Muscle layer of colon (tissue), 2 donors: ENCODE data around the gene CRAMP1.

Experiments
- H3K27ac ChIP-seq: one replicate; pipeline ENCODE4 v1.7.0; 2013; ENCODE audit warnings: low read depth, mild to moderate bottlenecking, low read length, moderate library complexity
- H3K27me3 ChIP-seq, 2 donors: one replicate each; pipeline ENCODE4 v1.7.0; 2013; ENCODE audit warnings: low read length in 2 of 2, mild to moderate bottlenecking in 2 of 2; ENCODE audit not compliant: insufficient read depth in 2 of 2, control insufficient read depth in 1 of 2
- H3K36me3 ChIP-seq: one replicate; pipeline ENCODE4 v1.7.0; 2013; ENCODE audit warnings: mild to moderate bottlenecking, low read length; ENCODE audit not compliant: insufficient read depth
- H3K4me1 ChIP-seq: one replicate; pipeline ENCODE4 v1.7.0; 2013; ENCODE audit warnings: mild to moderate bottlenecking, low read length; ENCODE audit not compliant: insufficient read depth
- H3K4me3 ChIP-seq, 2 donors: one replicate each; pipeline ENCODE4 v1.7.0; 2013; ENCODE audit warnings: low read length in 2 of 2, low read depth in 1 of 2, mild to moderate bottlenecking in 1 of 2, moderate library complexity in 1 of 2
- H3K9ac ChIP-seq: one replicate; pipeline ENCODE4 v1.7.0; 2013; ENCODE audit warnings: low read length
- H3K9me3 ChIP-seq: one replicate; pipeline ENCODE4 v1.7.0; 2013; ENCODE audit warnings: mild to moderate bottlenecking, low read length
- donor health status: abdominal sarcoma.
- donor health status: Adenocarcinoma of cecum.

Gene CRAMP1

DNA sequence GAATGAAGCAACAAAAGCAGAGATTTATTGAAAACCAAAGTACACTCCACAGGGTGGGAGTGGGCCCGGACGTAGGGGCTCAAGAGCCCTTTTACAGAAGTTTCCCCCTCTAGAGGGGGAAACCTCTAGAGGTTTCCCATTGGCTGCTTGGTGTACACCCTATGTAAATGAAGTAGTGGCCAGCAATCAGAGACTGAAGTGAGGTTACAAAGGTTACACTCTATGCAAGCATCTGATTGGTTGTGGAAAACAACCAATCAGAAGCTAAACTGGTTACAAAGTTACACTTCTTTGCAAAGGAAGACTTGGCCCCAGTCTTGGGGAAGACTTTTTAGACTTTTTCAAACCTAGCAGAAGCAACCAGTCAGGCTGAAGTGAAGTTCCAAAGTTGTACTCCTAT is 27.1 kb downstream of the CRAMP1 start:
- Histone ChIP-seq H3K27ac (no peak overlapping the region), H3K27me3 (no peaks in the 10 kb centered on the region), H3K9ac (no peak overlapping the region), H3K36me3 (peaks cover 73% of the 10 kb centered on the region), H3K4me1 (no peaks in the 10 kb centered on the region), H3K4me3 (no peak overlapping the region), H3K9me3 (no peaks in the 10 kb centered on the region)

DNA sequence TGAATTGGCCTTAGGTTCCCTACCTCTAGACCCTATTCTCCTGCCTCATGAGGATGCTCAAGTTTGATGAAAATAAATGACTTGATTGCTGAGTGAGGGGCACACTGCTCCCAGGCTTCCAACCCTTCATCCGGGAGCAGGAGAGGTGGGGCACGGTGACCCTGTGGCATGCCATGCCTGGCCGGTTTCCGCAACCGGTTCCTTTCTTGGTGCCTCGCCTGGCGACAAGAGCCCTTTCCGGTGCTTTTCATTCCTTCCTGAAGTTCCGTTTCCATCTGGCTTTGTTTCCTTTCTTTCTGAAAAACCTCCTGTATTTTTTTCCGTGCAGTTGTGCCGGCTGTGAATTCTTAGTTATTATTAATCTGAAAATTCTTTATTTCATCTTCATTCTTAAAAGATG is 27.7 kb downstream of the CRAMP1 start:
- Histone ChIP-seq H3K27ac (no peak overlapping the region), H3K27me3 (no peaks in the 10 kb centered on the region), H3K4me3 (no peak overlapping the region), H3K36me3 (peaks cover 71% of the 10 kb centered on the region), H3K9me3 (no peaks in the 10 kb centered on the region), H3K9ac (no peak overlapping the region), H3K4me1 (no peaks in the 10 kb centered on the region)

DNA sequence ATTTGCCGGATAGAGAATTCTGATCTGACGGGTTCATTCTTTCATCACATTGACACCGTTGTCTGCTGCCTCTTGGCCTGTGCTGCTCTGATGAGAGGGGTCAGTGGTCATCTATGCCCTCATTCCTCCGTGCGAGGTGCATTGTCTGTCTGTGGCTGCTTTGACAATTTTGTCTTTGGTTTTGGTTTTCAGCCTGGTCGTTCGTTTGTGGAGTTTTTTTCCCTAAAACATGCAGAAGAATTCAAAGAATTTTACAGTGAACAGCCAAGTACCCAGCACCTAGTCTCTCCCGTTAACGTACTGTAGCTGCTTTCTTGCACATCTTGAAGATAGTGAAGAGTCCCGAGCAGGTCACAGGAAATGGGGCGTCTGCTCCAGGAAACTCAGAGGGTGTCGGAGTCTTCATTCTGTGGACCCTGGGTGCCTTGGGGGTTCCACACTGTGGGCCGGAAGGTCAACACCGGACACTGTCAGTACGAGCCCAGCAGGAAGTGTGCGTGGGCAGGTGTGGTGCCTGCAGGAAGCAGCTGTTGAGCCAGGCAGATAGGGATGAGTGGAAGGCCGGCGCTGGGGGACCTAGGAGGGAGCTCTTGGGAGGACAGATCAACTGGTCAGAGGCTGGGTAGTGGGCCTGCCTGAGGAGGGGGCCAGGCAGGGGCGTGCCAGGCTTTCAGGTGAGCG is 28.2 kb downstream of the CRAMP1 start:
- H3K27ac ChIP-seq: no peak overlapping the region
- no peaks in the 10 kb centered on the region for H3K9me3 ChIP-seq
- no peak overlapping the region for H3K4me3 ChIP-seq
- H3K4me1 ChIP-seq: no peaks in the 10 kb centered on the region
- no peaks in the 10 kb centered on the region for H3K27me3 ChIP-seq
- peaks cover 71% of the 10 kb centered on the region for H3K36me3 ChIP-seq
- no peak overlapping the region for H3K9ac ChIP-seq

DNA sequence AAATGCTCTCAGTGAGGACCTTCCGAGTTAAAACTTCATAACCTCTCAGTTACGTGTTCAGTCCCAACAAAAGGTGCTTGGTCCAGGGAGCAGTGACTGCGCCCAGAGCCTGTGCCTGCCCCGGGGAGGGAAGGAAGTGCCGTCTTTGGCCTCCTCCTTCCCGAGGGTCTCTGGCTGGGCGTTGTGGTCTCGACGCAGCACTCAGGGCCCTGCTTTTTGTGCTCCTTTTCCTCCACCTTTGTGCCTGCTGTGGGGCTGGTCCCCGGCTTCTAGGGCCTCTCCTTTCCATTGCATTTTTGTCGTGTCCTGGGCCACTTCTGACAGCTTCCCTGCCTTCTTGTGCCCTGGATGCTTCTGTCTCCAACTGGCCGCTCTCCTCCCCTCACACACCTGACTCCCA is 29.1 kb downstream of the CRAMP1 start:
- Histone ChIP-seq H3K9me3 (no peaks in the 10 kb centered on the region), H3K27me3 (no peaks in the 10 kb centered on the region), H3K36me3 (peaks cover 74% of the 10 kb centered on the region), H3K4me1 (no peaks in the 10 kb centered on the region), H3K27ac (no peak overlapping the region), H3K9ac (no peak overlapping the region), H3K4me3 (no peak overlapping the region)

DNA sequence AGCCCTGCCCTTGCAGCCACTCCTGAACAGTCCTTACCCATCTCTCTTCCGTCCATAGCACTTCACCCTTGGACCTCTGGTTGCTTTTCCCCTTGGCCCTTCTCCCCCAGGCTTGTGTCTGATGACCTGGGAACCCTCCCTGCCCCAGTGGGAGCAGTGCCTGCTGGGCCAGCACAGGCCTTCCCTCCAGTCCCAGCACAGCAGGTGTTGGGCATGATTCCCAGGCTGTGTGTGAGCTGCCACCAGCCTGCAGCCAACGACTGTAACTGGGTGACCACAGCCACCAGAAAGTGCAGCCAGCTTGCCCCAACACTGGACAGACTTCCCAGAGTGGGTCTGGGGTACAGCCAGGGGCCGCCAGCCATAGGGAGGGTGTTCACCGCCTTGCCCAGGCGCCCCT is 30.0 kb downstream of the CRAMP1 start:
- no peak overlapping the region for H3K9ac ChIP-seq

DNA sequence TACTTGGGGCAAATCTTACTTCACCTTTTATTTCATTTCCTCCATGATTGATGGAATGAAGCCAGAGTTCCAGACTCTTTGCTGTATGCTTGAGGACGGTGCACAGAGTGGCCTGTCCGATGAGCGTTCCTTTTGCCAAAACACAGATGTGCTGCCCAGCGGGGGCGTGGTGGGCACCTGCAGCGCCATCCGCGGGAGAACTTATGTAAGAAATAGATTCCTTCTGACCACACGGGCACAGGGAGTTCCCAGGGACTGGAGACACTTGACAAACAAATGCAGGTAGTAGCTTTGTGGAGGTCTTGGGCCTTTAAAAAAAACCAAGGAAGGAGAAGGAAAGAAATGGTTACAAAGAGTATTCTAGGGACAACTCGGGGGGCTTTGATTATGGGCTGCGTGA is 30.6 kb downstream of the CRAMP1 start:
- no peak overlapping the region for H3K4me3 ChIP-seq
- H3K4me1 ChIP-seq: no peaks in the 10 kb centered on the region
- no peaks in the 10 kb centered on the region for H3K9me3 ChIP-seq
- no peak overlapping the region for H3K9ac ChIP-seq
- H3K27me3 ChIP-seq: no peaks in the 10 kb centered on the region
- H3K27ac ChIP-seq: no peak overlapping the region
- H3K36me3 ChIP-seq: peaks cover 70% of the 10 kb centered on the region

More for the DNA sequence above, 30.0 kb downstream of the CRAMP1 start:
- Histone ChIP-seq H3K27me3 (no peaks in the 10 kb centered on the region), H3K27ac (no peak overlapping the region), H3K9me3 (no peaks in the 10 kb centered on the region), H3K36me3 (peaks cover 74% of the 10 kb centered on the region), H3K4me3 (no peak overlapping the region), H3K4me1 (no peaks in the 10 kb centered on the region)

DNA sequence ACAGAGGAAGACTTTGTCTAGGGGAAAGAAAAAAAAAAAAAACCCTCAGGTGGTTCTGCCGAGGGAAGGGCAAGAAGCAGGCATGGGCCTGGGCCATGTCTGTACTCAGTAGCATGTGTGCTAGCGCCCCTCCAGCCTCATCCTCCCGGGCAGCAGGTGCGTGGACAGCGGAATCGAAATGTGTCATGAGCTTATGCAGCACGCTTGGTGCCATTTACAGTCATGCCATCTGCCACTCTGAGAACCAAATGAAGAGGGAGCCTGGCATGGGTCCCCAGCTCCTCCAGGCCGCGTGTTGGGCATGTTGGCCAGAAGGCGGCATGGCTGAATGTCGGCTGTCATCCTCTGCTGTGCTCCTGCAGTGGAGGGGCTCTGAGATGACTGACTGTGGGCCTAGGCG is 31.4 kb downstream of the CRAMP1 start:
- Histone ChIP-seq H3K36me3 (peaks cover 63% of the 10 kb centered on the region), H3K4me3 (no peak overlapping the region), H3K9ac (no peak overlapping the region), H3K4me1 (no peaks in the 10 kb centered on the region), H3K27ac (no peak overlapping the region), H3K9me3 (no peaks in the 10 kb centered on the region), H3K27me3 (no peaks in the 10 kb centered on the region)

DNA sequence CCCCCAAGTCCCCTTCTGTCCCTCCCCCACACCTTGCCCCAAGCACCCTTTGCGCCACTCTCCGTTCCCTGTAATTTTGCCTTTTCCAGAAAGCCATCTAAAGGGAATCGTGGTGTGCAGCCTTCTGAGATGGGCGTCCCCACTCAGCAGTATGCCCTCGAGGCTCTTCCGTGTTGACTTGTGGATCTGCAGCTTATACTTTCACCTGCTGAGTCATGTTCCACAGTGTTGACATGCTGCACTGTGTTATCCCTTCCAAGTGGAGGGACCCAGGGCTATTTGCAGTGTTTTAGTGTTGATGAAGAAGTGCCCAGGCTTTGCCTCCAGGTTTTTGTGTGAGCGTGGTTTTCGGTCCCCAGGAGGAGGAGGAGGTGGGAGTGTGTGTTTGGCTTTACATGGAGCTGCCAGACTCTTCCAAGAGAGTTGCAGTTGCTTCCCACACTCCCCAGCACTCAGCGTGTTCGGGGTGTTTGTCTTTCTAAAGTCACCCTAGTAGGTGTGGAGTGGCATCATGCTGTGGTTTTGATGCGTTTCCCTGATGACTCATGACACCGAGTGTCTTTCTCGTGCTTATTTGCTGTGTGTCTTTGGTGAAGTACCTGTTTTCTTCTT is 33.9 kb downstream of the CRAMP1 start:
- H3K36me3 ChIP-seq: peaks cover 38% of the 10 kb centered on the region
- H3K9me3 ChIP-seq: no peaks in the 10 kb centered on the region
- no peak overlapping the region for H3K27ac ChIP-seq
- H3K4me3 ChIP-seq: no peak overlapping the region
- no peaks in the 10 kb centered on the region for H3K4me1 ChIP-seq
- H3K27me3 ChIP-seq: no peaks in the 10 kb centered on the region
- H3K9ac ChIP-seq: no peak overlapping the region

DNA sequence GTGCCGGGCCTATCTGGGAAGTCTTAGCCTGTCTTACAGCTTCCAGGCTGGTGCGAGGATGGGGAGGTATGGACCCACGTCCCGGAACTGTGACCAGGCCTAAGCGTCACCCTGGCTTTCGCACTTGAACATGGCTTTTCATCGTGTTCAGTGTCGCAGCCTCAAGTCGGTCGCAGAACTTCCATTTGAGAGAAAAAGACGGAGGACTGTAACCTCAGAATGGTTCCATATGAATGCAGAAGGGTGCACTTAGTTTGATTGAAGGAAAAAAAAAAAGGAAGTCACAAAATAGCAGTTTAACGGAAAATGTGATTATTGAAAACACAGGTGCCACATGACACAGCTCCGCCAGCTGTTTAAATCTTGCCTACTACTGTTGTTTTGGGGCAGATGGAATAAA is 35.7 kb downstream of the CRAMP1 start:
- Histone ChIP-seq H3K27me3 (no peaks in the 10 kb centered on the region), H3K27ac (no peak overlapping the region), H3K9me3 (no peaks in the 10 kb centered on the region), H3K9ac (no peak overlapping the region), H3K4me3 (no peak overlapping the region), H3K4me1 (no peaks in the 10 kb centered on the region), H3K36me3 (peaks cover 32% of the 10 kb centered on the region)

DNA sequence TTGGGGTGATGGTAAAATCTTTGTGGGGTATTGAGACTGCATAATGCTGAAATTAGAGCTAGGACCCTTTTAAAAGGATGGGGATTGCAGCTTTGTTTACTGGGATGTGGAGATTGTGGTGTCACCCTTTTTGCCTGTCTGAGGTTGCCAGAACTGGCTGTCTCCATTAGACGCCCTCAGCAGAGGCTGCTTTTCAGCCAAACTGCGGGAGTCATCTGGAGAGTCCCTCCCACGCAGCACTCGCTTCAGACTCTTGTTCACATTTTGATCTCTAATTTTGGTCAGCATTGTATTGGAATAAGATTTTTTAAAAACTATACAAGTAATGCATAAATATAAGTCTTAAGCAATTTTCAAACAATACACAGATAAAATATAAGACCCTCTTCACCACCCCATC is 38.0 kb downstream of the CRAMP1 start:
- H3K27me3 ChIP-seq: no peaks in the 10 kb centered on the region
- H3K27ac ChIP-seq: no peak overlapping the region

DNA sequence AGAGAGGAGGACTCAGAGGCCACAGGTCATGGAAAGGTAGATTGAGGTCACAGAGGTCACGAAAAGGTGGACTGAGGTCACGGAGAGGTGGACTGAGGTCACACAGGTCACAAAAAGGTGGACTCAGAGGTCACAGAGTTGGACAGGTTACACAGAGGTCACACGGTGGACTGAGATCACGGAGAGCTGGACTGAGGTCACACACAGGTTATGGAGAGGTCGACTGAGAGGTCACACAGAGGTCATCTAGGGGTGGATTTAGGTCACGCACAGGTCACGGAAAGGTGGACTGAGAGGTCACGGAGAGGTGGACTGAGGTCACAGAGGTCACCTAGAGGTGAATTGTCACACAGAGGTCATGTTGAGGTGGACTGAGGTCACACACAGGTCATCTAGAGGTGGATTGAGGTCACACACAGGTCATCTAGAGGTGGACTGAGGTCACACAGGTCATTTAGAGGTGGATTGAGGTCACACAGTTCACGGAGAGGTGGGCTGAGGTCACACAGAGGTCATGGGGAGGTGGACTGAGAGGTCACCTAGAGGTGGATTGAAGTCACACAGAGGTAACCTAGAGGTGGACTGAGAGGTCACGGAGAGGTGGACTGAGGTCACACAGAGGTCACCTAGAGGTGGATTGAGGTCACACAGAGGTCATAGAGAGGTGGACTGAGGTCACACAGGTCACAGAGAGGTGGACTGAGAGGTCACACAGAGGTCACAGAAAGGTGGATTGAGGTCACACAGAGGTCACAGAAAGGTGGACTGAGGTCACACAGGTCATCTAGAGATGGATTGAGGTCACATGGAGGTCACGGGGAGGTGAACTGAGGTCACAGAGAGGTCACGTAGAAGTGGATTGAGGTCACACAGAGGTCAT is 39.2 kb downstream of the CRAMP1 start:
- Histone ChIP-seq H3K9me3 (no peaks in the 10 kb centered on the region), H3K4me3 (no peak overlapping the region), H3K36me3 (peaks cover 41% of the 10 kb centered on the region), H3K4me1 (no peaks in the 10 kb centered on the region), H3K27ac (no peak overlapping the region), H3K27me3 (no peaks in the 10 kb centered on the region), H3K9ac (no peak overlapping the region)

More for the DNA sequence above, 38.0 kb downstream of the CRAMP1 start:
- H3K36me3 ChIP-seq: peaks cover 38% of the 10 kb centered on the region
- H3K9ac ChIP-seq: no peak overlapping the region
- no peaks in the 10 kb centered on the region for H3K9me3 ChIP-seq
- H3K4me3 ChIP-seq: no peak overlapping the region
- H3K4me1 ChIP-seq: no peaks in the 10 kb centered on the region
